ENCODE measurements around the gene CREM. TPM values are rescaled to one million over a fixed set of nuclear protein-coding genes. Genes with fewer than 3 reads are reported as not detected.

CREM gene
- total RNA-seq, 1 donor from 2014 or later, result 19.3 TPM

GRCh38 chr10:35167342-35167741 lies 40.7 kb downstream of the CREM start:
- DNase-seq, result no peak
- Histone ChIP-seq H3K36me3 (no peaks in the 10 kb centered on the region), H3K27ac (no peak overlapping the region), H3K27me3 (ENCODE audit: low read depth) (no peaks in the 10 kb centered on the region), H3K9me3 (peaks cover 4% of the 10 kb centered on the region), H3K4me3 (no peak overlapping the region), H3K4me1 (no peaks in the 10 kb centered on the region)
- no peak for ATAC-seq
- no peak for TF ChIP-seq CTCF (IDR thresholded peaks at IDR 0.05)
- intact Hi-C loops (cut with DNase I), result no loop called here

- ATAC-seq (no peak), DNase-seq (no peak)
- no peaks in the 10 kb centered on the region for H3K4me1 ChIP-seq
- no peaks in the 10 kb centered on the region for H3K27me3 ChIP-seq (ENCODE audit: low read depth)
- no peak for TF ChIP-seq CTCF (IDR thresholded peaks at IDR 0.05)
- intact Hi-C loops (cut with DNase I), result no loop called here
- peaks cover 4% of the 10 kb centered on the region for H3K9me3 ChIP-seq
- H3K36me3 ChIP-seq, result no peaks in the 10 kb centered on the region
- no peak overlapping the region for H3K27ac ChIP-seq
- no peak overlapping the region for H3K4me3 ChIP-seq
These were observed 45.5 kb downstream of the CREM start for GRCh38 chr10:35172146-35172545.

GRCh38 chr10:35172574-35172973 lies 45.9 kb downstream of the CREM start:
- Histone ChIP-seq H3K9me3 (peaks cover 1% of the 10 kb centered on the region), H3K4me1 (no peaks in the 10 kb centered on the region), H3K4me3 (no peak overlapping the region), H3K27ac (no peak overlapping the region), H3K27me3 (ENCODE audit: low read depth) (no peaks in the 10 kb centered on the region), H3K36me3 (no peaks in the 10 kb centered on the region)
- ATAC-seq, result no peak
- no peak for TF ChIP-seq CTCF (IDR thresholded peaks at IDR 0.05)
- no peak for DNase-seq
- intact Hi-C loops (cut with DNase I), result no loop called here

- Histone ChIP-seq H3K27me3 (ENCODE audit: low read depth) (no peaks in the 10 kb centered on the region), H3K27ac (no peak overlapping the region), H3K36me3 (no peaks in the 10 kb centered on the region), H3K4me3 (no peak overlapping the region), H3K4me1 (no peaks in the 10 kb centered on the region), H3K9me3 (no peaks in the 10 kb centered on the region)
- intact Hi-C loops (cut with DNase I), result no loop called here
- TF ChIP-seq CTCF (IDR thresholded peaks at IDR 0.05), result no peak
- DNase-seq (no peak), ATAC-seq (no peak)
These were observed 51.7 kb downstream of the CREM start for GRCh38 chr10:35178331-35178730.

GRCh38 chr10:35182631-35183510 lies 56.2 kb downstream of the CREM start:
- no peak for ATAC-seq
- Histone ChIP-seq H3K9me3 (no peaks in the 10 kb centered on the region), H3K27ac (no peak overlapping the region), H3K4me1 (no peaks in the 10 kb centered on the region), H3K27me3 (ENCODE audit: low read depth) (no peaks in the 10 kb centered on the region), H3K36me3 (no peaks in the 10 kb centered on the region), H3K4me3 (no peak overlapping the region)
- DNase-seq, result no peak
- intact Hi-C loops (cut with DNase I), result no loop called here
- TF ChIP-seq CTCF (IDR thresholded peaks at IDR 0.05), result no peak

Measured in lower lobe of right lung (tissue), 2 donors.